ENCODE results near the gene FBH1. TPM values are rescaled to one million over a fixed set of nuclear protein-coding genes. Genes with fewer than 3 reads are reported as not detected.
A peak's percentile ranks its signal among the peaks of the same experiment; 100 is the strongest.
"Not testable (repeated sequence)": the region's sequence is repeated elsewhere in the genome, so short reads cannot be mapped to it uniquely, and the experiment has no call there.

Gene FBH1
- total RNA-seq, 3 donors from 2014 or later = 61.2 to 67.9 (median 62.7) TPM

GRCh38 chr10:5945190-5945509, 55.1 kb downstream of the FBH1 start:
- no peak for DNase-seq
- no peaks in the 10 kb centered on the region for H3K9me3 Mint-ChIP-seq
- no peak for ATAC-seq
- no peaks in the 10 kb centered on the region for H3K36me3 Mint-ChIP-seq (ENCODE audit: insufficient read depth)
- peaks cover 6% of the 10 kb centered on the region for H3K4me1 Mint-ChIP-seq (ENCODE audit: low read depth)
- no peak overlapping the region for H3K4me3 Mint-ChIP-seq
- H3K27me3 Mint-ChIP-seq (ENCODE audit: low read depth) = no peaks in the 10 kb centered on the region

- no peaks in the 10 kb centered on the region for H3K9me3 Mint-ChIP-seq
- DNase-seq = no peak
- peaks cover 6% of the 10 kb centered on the region for H3K4me1 Mint-ChIP-seq (ENCODE audit: low read depth)
- H3K36me3 Mint-ChIP-seq (ENCODE audit: insufficient read depth) = no peaks in the 10 kb centered on the region
- peak overlapping the region; percentile 26 for H3K4me3 Mint-ChIP-seq
- ATAC-seq = no peak
- no peaks in the 10 kb centered on the region for H3K27me3 Mint-ChIP-seq (ENCODE audit: low read depth)
Observed at GRCh38 chr10:5945561-5946418, 55.7 kb downstream of the FBH1 start.

DNA sequence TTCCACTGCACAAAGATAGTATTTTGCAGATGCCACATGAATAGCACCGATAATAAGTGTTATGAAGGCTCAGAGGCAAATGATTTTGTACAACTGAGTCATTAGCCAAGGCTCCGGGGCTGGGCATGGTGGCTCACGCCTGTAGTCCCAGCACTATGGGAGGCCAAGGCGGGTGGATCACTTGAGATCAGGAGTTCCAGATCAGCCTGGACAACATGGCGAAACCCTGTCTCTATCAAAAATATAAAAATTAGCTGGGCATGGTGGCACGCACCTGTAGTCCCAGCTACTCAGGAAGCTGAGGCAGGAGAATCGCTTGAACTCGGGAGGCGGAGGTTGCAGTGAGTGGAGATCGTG, 56.4 kb downstream of the FBH1 start:
- DNase-seq; H3K27me3 Mint-ChIP-seq (ENCODE audit: low read depth); H3K4me1 Mint-ChIP-seq (ENCODE audit: low read depth); ATAC-seq; H3K36me3 Mint-ChIP-seq (ENCODE audit: insufficient read depth); H3K4me3 Mint-ChIP-seq; H3K9me3 Mint-ChIP-seq: not testable (repeated sequence)

DNA sequence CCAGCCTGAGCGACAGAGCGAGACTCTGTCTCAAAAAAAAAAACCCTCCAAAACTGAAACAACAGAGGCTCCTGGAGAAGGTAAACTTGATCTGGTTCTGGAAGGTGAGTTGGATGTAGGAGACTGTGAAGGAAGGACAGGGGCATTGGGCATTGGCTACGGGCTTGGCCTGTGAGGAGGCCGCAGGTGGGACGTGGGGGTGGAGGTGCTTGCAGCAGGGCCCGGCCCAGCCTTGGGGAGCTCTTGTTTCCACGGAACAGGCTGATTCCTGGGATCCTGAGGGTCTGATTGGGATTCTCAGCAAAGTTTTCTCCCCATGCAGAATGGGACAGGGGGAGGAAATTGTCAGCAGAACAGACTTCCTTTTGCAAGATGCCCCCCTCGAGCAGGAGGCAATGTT, 56.7 kb downstream of the FBH1 start:
- Mint-ChIP-seq H3K4me3 (no peak overlapping the region), H3K27me3 (ENCODE audit: low read depth) (no peaks in the 10 kb centered on the region), H3K4me1 (ENCODE audit: low read depth) (peaks cover 6% of the 10 kb centered on the region), H3K36me3 (ENCODE audit: insufficient read depth) (peaks cover under 1% of the 10 kb centered on the region), H3K9me3 (no peaks in the 10 kb centered on the region)
- ATAC-seq = no peak
- DNase-seq = no peak

DNA sequence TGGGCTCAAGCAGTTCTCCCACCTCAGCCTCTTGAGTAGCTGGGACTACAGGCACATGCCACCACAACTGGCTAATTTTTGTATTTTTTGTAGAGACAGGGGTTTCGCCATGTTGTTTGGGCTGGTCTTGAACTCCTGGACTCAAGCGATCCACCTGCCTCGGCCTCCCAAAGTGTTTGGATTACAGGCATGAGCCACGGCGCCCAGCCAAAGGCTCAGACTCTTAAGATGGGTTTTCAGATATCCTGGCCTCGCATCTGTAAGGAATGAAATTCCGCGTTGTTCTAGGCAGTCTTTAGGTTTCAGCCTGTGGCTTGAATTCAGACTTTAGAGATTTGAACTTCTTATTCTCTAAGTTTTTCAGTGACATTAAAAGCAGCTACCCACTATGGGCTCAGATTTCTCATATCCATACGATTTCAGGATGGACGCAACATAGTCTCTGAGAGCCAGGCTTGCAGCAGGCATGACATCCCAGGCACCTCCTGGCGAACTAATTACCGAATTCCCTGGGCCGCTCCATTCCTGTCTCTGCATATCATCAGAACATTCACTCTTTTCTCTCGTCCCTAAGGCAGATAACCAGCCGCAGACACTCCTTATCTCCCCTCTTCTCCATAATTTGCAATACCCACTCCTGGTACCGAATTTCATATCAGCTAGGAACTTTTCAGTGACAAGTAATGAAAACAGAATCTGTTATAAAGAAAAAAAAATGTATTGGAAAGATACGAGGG, 57.6 kb downstream of the FBH1 start:
- ATAC-seq = no peak

DNA sequence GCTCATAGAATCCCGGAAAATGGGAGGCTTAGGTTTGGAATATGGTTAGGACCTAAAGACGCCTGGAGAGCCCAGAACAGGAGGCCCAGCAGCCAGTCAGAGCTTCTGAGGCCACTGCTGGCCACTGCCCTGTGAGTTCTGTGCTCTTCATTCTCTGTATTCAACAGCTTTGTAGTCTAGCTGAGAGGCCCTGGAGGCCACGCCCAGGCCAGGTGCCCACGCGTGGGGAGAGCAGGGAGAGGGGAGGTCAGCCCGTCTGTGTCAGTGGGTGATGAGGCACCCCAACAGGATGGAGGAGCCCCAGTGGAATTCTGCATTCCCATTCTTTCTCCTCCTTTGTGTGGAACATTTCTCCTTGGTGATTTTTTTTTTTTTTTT, 58.2 kb downstream of the FBH1 start:
- H3K4me3 Mint-ChIP-seq = no peak overlapping the region
- no peaks in the 10 kb centered on the region for H3K27me3 Mint-ChIP-seq (ENCODE audit: low read depth)
- H3K36me3 Mint-ChIP-seq (ENCODE audit: insufficient read depth) = peaks cover 7% of the 10 kb centered on the region
- ATAC-seq (no peak), DNase-seq (no peak)
- peaks cover 6% of the 10 kb centered on the region for H3K4me1 Mint-ChIP-seq (ENCODE audit: low read depth)
- no peaks in the 10 kb centered on the region for H3K9me3 Mint-ChIP-seq

More for the DNA sequence above, 57.6 kb downstream of the FBH1 start:
- Mint-ChIP-seq H3K4me1 (ENCODE audit: low read depth) (peaks cover 6% of the 10 kb centered on the region), H3K27me3 (ENCODE audit: low read depth) (no peaks in the 10 kb centered on the region), H3K4me3 (no peak overlapping the region), H3K9me3 (no peaks in the 10 kb centered on the region), H3K36me3 (ENCODE audit: insufficient read depth) (peaks cover 3% of the 10 kb centered on the region)
- DNase-seq = no peak

DNA sequence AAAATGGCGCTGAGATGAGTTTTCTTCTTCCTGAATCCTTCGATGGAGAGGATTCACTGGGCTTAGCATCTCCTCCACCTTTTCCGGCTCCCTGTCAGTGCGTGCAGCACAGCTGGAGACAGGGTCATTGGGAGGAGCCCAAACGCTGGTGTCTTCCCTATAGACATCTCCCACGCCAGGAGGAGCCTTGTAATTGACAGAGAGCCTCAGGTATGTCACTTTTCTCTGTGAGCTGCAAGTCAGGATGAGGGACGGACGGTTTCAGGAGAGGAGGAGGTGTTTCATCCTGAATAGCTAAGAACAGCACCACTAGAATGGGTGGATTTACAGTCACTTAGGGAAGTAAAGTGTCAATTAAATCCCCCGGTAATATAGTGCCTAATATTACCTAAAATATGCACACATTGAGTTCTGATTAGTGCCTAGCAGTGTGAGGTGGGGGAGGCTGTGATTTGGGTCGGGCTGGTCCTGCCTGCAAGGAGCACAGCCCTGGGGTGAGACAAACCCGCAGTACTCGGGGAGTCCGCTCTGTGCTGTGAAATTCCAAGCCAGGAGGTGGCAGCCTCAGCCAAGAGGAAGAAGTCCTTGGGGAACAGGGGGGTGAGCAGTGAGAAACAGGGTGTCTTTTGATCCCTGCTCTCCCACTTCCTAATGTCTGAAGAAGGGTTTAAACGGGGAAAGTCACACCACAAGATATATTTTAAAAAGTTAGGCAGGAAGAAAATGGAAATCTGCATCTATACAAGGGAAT, 59.1 kb downstream of the FBH1 start:
- H3K36me3 Mint-ChIP-seq (ENCODE audit: insufficient read depth) = peaks cover 10% of the 10 kb centered on the region
- no peaks in the 10 kb centered on the region for H3K27me3 Mint-ChIP-seq (ENCODE audit: low read depth)
- peaks cover 6% of the 10 kb centered on the region for H3K4me1 Mint-ChIP-seq (ENCODE audit: low read depth)
- DNase-seq (peak; percentile 22), ATAC-seq (peak in 1 of 2 donors; percentile 48)
- H3K9me3 Mint-ChIP-seq = no peaks in the 10 kb centered on the region
- H3K4me3 Mint-ChIP-seq = no peak overlapping the region

DNA sequence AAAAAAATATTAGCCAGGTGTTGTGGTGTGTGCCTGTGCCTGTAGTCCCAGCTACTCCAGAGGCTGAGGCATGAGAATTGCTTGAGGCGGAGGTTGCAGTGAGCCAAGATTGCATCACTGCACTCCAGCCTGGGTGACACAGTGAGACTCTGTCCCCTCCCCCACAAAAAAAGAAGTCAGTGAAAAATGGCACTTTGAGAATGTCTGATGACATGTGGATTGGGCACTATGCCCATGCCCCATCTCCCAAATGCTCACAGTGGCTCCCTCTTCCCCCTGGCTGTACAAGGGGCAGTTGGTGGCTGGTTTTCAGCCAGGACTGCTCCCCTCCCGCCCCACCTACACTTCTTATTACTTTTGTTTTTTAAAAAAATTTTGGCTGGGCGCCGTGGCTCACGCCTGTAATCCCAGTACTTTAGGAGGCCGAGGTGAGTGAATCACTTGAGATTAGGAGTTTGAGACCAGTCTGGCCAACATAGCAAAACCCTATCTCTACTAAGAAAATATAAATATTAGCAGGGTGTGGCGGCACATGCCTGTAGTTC, 61.2 kb downstream of the FBH1 start:
- Mint-ChIP-seq H3K36me3 (ENCODE audit: insufficient read depth) (peaks cover 10% of the 10 kb centered on the region), H3K4me3 (no peak overlapping the region), H3K4me1 (ENCODE audit: low read depth) (no peaks in the 10 kb centered on the region), H3K9me3 (no peaks in the 10 kb centered on the region), H3K27me3 (ENCODE audit: low read depth) (no peaks in the 10 kb centered on the region)
- no peak for DNase-seq
- no peak for ATAC-seq

DNA sequence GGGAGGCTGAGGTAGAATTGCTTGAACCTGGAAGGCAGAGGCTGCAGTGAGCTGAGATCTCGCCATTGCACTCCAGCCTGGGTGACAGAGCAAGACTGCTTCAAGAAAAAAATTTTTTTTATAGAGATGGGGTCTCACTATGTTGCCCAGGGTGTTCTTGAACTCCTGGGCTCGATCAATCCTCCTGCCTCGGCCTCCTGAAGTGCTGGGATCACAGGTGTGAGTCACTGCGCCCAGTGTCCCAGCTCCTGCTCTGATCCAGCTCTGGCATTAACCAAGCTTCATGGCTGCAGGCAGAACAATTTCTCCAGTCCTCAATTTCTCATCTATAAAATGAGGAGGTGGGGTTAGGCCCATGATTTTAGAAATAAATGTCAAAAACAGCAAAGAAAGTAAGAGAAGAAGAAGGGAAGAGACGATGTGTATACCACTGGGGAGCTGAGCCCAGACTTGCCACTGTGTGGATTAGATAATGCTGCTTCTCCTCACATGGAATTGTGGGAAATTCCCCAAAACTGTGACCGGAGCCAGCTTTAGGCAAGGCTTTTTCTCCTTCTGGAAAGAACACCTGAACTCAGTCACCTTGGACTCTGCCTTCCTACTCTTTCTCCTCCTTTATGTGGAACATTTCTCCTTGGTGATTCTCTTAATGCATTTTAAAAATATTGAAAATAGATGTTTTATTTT, 61.8 kb downstream of the FBH1 start:
- no peaks in the 10 kb centered on the region for H3K4me1 Mint-ChIP-seq (ENCODE audit: low read depth)
- no peak overlapping the region for H3K4me3 Mint-ChIP-seq
- no peak for ATAC-seq
- no peaks in the 10 kb centered on the region for H3K9me3 Mint-ChIP-seq
- H3K27me3 Mint-ChIP-seq (ENCODE audit: low read depth) = no peaks in the 10 kb centered on the region
- peaks cover 10% of the 10 kb centered on the region for H3K36me3 Mint-ChIP-seq (ENCODE audit: insufficient read depth)
- no peak for DNase-seq

DNA sequence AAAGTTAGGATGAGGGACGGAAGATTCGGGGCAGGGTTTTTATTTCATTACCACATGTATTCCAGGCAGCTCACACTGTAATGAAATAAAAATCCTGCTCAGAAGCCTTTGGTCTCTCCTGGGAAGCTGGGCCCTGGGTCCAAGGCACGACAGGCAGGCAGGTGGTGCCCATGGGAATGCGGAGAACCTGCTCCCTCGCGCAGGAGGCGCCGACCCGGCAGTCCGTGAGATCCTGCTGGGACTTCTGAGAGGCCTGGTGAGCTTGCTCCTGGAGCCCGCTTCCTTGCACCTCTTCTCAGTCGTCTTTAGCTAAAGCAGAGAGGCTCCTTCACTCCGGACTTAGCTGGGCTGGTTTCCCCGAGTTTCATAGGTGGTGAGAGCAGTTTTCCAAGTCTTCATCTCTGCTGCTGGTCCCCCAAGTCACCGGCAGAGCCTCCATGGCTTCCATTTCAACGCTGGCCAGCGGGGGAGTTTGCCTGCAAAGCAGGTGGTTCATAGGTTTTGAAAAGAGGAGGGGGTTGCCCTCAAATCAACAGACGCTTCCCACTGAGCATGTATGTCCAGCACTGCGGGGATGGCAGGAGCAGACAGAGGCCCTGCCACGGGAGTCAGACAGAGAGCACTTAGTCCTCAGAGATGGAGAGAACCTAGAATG, 62.8 kb downstream of the FBH1 start:
- no peak for DNase-seq
- Mint-ChIP-seq H3K27me3 (ENCODE audit: low read depth) (no peaks in the 10 kb centered on the region), H3K4me1 (ENCODE audit: low read depth) (no peaks in the 10 kb centered on the region), H3K9me3 (no peaks in the 10 kb centered on the region), H3K4me3 (no peak overlapping the region), H3K36me3 (ENCODE audit: insufficient read depth) (peaks cover 10% of the 10 kb centered on the region)
- ATAC-seq = no peak

- no peak for ATAC-seq
- DNase-seq = no peak
- Mint-ChIP-seq H3K9me3 (no peaks in the 10 kb centered on the region), H3K4me3 (no peak overlapping the region), H3K27me3 (ENCODE audit: low read depth) (no peaks in the 10 kb centered on the region), H3K4me1 (ENCODE audit: low read depth) (no peaks in the 10 kb centered on the region), H3K36me3 (ENCODE audit: insufficient read depth) (peaks cover 10% of the 10 kb centered on the region)
Observed at GRCh38 chr10:5953676-5954075, 63.6 kb downstream of the FBH1 start.

- no peaks in the 10 kb centered on the region for H3K9me3 Mint-ChIP-seq
Observed at GRCh38 chr10:5956146-5956936, 66.3 kb downstream of the FBH1 start.

DNA sequence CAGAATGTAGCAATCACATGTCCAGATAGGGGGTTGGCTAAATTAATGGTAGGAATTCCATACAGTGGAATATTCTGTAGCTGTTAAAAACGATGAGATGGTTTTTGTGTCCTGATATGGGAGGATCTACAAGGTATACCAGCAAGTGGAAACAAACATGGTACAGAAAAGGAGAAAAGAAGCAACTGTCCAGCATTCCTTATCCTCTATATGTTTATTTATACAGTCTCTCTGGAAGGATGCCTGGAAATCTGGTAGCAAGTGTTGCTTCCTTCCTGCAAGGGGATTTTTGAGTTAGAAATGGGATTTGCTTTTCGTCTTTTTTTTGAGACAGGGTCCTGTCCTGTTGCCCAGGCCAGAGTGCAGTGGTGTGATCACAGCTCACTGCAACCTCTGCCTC, 68.0 kb downstream of the FBH1 start:
- H3K4me1 Mint-ChIP-seq (ENCODE audit: low read depth) = no peaks in the 10 kb centered on the region
- ATAC-seq (no peak), DNase-seq (no peak)
- H3K4me3 Mint-ChIP-seq = no peak overlapping the region
- H3K36me3 Mint-ChIP-seq (ENCODE audit: insufficient read depth) = peaks cover 22% of the 10 kb centered on the region
- H3K9me3 Mint-ChIP-seq = no peaks in the 10 kb centered on the region
- H3K27me3 Mint-ChIP-seq (ENCODE audit: low read depth) = no peaks in the 10 kb centered on the region

More at GRCh38 chr10:5956146-5956936, 66.3 kb downstream of the FBH1 start:
- ATAC-seq (no peak), DNase-seq (no peak)
- Mint-ChIP-seq H3K27me3 (ENCODE audit: low read depth) (no peaks in the 10 kb centered on the region), H3K4me1 (ENCODE audit: low read depth) (no peaks in the 10 kb centered on the region), H3K4me3 (no peak overlapping the region), H3K36me3 (ENCODE audit: insufficient read depth) (peaks cover 19% of the 10 kb centered on the region)
